H4 (cell line): ENCODE results near the gene ATP2B2. TPM values are rescaled to one million over a fixed set of nuclear protein-coding genes. Genes with fewer than 3 reads are reported as not detected.

ENCODE experiments used
- DNase-seq: peaks from one replicate; pipeline ENCODE4 v3.0.0-alpha.2; 2015; ENCODE audit warnings: low spot score
- total RNA-seq: library from RNA; depleted of rRNA; stranded (reverse); fragments of >200 nt; shearing (Covaris generic); gene quantifications from 2 replicates; pipeline ENCODE4 v1.2.3, GENCODE V29; 2014

ATP2B2 gene
- total RNA-seq, 1 experiment from 2014 or later: 0.12 TPM

DNA sequence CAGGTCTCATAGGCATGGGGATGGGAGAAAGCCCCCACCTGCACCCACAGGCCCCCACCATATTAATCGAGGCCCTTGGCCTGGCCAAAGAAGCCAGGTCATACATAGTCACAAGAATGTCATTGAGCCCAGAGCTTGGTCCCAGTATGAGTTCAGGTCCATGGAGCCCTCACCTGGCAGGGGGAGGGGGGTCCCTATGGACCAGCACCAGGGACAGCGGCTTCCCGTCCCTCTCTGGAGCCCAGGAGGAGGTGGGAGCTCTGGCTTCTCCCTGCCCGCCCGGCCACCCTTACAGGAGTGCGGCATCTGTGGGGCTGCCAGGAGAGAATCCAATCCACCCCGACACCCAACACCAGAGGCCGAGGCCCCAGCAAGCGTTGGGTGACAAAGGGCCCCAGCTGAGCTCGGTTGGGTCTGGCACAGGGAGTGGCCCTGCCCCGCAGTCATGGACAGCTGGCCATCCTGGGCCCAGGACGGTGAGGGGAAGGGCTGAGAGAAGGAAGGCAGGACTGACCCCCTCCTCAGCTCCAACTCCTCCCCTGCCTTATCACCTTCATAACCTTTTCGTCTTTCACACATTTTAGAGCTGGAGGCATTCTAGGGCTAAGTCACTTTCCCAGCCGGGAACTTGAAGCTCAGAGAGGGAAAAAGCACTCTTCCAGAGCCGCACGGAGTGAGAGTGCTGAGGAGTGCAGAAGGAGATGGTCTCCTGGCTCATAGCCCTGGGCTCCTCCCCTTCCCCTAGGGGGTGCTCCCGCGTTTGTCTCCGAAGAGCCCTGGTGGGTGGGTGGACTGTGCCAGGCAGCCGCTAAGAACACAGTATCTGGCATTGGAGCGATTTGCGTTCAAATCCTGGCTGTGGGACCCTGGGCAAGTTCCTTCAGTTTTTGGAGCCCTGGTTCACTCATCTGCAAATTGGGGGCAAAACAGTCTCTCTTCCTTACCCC is 54.6 kb downstream of the ATP2B2 start:
- DNase-seq: no peak

DNA sequence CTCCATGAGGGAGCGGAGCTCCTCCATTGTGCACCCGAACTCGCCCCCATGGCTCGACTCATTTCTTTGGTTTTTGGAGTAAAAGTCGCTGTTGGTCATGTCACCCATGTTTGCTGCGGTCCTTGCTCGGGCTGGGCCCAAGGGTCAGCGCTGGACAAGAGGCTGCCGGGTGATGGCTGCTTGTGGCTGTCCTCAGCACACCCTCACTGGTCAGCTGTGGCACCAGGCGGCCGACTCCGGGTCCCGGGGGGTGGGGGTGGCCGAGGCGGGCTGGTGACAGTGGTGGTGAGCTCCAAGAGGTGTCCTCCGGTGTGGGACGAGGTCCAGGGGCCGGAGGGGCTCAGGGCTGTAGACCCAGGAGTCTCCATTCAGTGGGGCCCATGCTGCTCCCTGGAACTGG is 56.0 kb downstream of the ATP2B2 start:
- no peak for DNase-seq

DNA sequence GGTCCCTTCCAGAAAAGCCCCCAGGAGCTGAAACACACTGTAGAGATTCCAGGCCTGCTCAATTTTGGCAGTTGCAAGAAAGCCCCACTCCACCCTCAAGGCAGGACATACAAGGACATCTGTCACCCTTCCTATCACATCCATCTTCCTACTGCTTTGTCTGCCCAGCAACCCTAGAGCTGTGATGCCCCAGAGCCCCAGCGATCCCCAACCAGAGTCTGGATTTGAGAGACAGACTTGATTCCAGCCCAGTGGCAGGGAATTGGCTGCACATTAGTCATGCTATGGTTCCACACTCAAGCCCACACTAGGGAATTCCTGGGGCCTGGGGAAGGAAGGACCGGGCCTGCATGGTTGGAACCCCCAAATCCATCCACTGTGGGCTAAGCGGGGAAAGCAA is 56.8 kb downstream of the ATP2B2 start:
- DNase-seq: no peak

DNA sequence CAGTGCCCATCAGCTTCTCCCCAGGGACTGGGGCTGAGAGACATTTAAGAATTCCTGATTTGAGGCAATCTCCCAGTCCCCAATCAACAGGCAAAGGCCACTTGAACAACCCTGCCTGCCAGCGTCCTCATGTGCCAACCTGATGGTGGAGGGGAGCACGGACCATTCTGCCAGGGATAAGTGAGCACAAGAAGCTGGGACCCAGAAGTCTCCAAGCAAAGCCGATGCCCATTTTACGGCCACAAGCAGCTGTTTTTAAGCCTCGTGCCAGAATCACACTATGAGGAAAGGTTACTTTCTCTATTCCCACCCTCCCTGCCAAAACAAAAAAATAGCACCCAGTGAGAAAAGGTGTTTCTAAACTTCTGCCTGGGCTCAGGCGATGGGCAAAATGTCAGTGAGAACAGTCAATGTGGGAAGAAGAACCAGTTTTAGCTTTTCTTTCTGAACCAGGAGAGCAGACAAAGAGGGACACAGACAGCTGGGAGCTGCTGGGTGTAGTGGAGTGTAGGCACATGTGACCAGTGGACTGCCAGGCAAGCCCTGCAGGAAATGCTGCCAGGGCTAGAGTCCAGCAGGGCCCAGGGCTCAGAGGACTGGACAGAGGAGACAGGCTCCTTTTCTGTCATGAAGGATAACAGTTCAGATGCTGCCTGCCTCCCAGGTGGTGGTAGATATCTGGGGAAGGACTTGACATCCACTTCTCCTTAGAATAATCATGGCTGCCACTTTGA is 57.7 kb downstream of the ATP2B2 start:
- no peak for DNase-seq

DNA sequence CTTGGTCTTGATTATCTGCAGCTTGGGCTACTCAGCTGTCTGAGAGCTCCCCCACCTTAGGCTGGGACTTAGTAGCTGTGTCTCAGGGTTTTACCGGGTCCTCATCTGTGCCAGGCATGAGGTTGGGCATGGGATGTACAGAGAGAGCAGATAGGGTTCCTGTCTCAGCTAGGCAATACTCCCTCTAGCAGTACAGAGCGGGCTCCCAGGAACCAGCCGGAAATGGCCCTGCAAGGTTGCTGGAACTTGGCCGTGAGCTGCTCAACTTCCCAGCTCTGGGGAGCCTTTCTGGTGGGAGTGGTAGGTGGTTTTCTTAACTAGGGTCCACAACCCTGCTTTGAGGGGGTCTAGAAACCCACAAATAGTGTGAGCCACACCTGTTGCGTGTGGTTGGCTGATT is 58.3 kb downstream of the ATP2B2 start:
- DNase-seq: no peak

DNA sequence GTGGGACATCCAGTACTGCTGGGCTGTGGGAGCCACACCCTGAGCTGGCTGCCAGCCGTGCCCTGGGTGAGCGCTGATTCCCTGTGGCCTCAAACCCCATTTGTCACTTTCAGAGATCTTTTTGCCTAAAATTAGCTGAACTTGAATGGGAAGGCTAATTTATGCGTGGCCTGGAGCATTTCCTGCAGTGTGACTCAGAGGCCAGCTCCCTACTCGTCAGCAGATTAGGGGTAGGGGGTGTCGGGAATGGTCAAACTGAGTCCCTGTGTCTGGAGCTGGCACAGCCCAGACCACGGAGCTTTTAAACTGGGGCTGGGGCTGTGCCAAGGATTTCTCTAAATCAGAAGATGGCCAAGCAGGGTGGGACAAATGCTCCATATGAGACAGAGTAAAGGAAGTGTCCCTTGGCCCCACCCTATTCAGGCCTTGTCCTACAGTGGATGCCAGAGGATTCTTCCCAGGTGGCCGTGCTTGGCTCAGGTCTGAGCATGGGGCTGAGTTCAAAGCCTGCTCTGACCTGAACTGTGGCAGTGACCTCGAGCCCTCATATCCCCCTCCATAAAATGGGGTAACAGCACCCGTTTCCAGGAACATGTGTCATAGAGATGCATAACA is 59.7 kb downstream of the ATP2B2 start:
- no peak for DNase-seq

DNA sequence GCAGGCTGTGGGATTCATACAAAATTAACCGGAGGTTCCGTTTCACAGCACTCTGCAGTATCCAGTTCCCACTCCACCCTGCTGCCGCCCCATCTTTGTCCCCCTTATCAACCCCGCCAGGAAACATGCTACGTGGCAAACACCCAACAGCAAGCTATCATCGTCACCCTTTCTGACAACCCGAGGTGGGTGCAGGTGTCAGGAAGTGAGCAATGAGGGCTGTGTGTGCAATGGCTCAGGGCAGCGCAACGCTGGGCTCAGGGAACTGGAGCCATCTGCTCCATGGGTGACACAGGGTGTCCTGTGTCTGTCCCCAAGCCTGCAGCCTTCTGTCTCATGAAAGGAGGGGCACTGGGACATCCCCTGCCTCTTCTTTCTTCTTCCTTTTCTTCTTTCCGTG is 60.9 kb downstream of the ATP2B2 start:
- DNase-seq: no peak

DNA sequence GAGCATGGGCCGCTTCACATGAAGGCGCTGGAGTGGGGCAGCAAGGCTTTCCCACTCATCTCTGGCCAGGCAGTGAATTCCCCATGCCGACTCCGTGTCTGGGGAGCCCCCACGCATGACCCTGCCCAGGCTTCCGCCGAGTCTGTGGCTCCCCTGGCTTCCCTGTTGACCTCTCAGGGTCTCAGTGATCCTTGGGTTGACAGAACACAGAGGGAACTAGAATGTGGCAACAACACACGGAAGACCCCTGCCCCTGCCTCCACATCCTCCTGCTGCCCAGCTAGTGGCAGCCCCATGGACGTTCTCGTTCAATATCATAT is 61.3 kb downstream of the ATP2B2 start:
- DNase-seq: no peak

DNA sequence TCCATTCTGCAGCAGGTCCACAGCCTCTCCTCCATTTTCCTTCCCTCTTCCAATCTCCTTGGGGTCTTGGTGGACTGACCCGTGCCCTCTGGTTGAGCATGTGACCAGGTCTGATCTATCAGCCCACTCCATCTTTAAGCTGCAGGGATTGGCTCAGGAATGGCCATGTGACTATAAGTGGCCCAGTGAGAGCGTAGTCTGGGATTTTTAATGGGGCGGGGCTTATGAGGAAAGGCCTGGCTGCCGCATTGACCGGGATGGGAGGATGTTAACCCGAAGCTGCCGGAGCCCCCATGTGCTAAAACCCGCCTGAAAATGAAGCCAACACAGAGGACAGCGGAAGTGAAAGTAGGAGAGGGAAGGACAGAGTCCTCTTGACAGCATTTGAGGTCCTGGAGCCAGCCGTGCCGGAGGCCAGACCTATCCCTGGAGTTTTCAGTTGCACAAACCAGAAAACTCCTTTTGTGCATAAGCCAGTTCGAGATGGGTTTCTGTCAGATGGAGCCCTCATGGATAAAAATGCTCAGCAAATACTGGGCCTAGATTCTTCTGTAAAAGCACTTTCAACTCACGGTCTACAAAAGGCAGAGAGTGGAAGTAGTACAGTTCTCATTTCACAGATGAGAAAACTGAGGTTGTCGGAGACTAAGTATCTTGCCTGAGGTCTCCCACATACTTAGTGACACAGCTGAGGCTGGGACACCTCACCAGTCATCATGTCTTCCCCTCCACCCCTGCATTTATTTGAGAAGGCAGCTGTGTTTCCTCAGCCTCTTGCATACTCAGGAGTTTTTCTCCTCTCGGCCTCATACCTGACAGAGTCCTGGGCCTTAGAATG is 61.9 kb downstream of the ATP2B2 start:
- no peak for DNase-seq

DNA sequence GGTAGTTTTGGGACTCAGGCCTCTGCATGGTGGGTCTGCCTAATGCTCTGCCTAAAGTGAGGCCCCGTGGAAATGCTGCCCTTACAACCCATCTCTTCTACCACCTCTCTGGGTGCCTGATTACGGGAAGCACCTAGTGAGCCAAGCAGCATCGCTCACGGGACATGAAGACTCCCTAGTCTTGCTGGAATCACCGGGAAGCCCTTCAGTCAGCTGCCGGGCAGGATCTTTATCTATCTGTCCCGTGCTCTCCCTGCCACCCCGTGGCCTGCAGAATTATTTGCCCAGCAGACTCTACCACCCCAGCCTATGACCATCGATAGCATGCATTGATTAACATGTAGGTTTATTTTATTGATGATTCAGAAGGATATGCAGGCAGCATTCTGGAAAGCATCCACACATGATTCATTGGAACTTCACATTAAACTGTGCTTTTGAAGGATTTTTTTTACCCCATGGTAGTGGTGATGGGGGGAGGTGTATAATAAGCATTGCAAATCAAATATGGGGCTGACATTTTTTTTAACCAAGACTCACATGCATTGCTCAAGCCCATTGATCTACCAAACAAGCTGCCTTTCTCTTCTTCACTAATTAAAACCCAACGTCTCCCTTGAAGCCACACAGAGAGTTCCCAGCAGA is 63.1 kb downstream of the ATP2B2 start:
- no peak for DNase-seq

DNA sequence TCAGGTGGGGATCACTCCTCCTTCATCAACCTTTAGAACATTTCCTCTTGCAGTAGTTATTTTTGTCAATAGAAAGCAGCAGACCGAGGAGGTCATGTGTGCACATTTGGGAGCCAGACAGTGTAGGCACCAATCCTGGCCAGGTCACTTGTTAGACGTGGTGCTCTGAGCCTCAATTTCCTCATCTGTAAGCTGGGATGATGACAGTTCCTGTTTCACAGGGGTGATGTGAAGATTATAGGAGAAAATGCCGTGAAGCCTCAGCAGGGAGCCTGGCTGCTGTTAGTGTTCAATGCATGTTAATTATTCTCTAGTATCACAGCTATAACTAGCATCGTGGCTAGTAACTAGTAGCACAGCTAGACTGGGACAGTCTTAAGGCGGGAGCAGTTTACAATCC is 64.7 kb downstream of the ATP2B2 start:
- DNase-seq: no peak

DNA sequence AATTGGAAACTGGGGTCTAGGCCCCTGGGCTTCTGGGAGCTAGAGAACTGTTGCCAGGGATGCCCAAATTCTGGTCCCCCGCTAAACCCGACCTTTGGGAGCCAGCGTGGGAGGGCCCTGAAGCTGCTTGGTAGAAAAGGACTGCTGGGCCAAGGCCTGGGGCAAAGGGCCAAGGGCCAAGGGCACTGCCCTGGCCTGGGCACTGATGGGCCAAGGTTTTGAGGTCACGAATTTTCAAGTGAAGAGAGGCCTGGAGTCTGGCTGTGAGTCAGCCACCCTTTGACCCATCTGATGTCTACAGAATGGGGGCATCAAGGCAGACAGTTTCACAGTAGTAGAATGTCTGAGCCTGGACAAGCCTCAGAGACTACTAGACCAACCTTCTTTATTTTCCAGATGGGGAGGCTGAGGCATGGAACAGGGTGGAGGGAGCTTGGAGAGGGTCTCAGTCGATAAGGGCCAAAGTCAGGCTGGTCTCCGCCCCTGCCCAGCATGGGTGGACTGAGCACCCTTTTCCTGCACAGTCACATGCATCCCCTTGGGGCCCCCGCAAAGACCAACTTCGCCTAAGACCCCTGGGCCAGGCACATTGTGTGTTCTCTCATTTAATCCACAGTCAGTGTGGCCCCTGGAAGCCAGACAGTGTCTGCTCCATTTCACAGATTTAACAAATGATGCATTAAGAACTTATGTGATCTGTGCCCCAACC is 66.3 kb downstream of the ATP2B2 start:
- DNase-seq: no peak

DNA sequence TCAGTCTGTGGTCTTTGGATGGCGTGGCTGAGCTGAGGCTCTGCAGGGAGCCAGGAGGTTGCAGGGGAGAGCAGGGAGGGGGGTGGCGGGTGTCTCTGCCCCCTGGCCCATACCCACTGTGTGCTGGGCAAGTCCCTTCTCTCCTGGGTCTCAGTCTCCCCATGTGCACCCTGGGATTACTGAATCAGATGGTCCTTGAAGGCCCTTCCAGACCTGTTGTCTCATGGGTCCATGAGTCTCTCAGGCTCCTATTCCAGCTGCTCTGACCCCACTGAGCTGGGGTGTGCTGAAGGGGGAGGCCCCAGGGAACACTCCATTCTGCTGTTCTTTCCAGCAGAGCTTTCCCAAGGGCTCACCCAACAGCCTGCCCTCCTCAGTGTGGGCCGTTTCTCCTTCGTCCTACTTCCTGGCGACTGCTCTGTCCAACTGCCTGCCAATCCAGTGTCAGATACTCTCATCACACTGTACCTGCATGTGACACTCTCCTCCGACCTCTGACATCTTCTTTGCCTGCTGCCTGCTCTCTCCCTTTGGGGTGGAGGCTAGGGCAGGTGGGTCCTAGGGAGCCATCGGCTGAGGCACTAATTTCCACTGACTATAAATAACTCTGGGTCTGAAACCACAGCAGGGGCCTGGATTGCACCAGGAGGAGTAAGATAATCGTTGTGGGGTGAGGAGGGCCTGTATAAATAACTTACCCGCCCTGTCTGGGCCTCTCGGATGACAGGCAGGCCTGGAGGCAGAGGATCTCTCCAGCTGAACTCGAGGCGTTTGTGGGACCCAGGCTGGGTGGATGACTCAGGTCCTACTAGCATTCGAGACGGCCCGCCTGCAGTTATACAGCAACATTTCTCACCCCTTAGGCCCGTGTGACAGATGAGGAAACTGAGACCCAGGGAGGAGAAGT is 67.1 kb downstream of the ATP2B2 start:
- DNase-seq: peak; percentile 68

DNA sequence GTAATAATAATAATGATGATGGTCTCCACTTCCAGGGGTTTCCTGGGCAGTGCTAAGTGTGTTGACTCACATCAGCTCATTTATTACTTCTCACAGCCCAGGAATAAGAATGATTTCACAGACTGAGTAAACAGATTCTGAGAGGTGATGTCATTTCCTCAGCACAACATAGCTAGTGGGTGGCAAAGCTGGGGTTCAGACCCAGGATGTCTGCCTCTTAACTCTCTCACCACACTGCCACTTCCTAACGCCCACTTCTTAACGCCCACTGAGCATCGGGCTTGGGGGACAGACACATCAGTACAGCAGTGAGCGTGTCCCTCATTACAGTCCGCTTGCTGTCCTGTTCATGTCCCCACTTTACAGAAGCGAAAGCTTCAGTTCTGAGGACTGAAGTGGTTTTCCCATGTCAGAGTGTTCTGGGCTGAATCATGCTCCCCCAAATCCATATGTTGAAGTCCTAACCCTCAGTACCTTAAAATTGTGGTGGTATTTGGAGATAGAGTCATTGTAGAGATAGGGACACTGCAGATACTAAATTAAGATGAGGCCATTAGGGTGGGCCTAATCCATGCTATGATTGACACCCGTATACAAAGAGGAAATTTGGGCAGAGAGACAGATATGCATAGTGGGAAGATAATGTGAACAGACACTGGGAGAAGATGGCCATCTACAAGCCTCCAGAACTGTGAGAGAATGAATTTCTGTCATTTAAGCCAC is 68.0 kb downstream of the ATP2B2 start:
- DNase-seq: peak; percentile 73

DNA sequence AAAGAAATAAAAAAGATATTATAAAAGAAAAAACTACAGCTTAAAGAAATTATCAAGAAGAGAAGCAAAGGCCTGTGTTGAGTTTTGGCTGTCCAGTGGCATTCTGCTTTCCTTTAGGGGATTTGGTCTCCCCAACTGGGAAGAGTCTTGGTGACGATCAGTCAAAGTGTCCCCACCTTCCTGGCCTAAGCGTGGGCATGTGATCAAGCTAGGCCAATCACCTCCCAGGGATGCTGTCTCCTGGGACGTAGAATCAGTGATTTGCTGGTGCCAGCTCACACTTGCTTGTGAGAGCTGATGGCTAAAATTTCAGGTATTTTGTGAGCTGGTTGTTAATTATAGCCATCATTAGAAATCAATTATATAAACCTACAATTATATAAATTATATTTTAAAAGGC is 69.5 kb downstream of the ATP2B2 start:
- DNase-seq: no peak

DNA sequence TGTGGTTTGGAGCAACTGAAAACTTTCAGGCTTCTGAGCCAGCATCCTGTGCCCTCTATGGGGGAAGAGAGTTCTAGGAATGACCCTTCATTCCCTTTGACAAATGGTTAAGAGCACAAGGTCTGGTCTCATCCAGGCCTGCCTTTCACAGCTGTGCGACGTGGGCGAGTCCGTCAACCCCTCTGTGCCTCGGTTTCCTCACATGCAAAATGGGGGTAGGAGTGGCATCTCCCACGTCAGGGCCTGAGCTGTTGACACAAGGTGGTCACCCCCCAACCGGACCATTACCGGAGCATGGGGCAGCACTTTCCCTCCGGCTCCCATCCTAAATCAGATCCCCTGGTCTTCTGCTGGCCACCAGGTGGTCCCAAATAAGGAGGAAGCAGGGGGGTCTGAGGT is 70.4 kb downstream of the ATP2B2 start:
- DNase-seq: no peak

DNA sequence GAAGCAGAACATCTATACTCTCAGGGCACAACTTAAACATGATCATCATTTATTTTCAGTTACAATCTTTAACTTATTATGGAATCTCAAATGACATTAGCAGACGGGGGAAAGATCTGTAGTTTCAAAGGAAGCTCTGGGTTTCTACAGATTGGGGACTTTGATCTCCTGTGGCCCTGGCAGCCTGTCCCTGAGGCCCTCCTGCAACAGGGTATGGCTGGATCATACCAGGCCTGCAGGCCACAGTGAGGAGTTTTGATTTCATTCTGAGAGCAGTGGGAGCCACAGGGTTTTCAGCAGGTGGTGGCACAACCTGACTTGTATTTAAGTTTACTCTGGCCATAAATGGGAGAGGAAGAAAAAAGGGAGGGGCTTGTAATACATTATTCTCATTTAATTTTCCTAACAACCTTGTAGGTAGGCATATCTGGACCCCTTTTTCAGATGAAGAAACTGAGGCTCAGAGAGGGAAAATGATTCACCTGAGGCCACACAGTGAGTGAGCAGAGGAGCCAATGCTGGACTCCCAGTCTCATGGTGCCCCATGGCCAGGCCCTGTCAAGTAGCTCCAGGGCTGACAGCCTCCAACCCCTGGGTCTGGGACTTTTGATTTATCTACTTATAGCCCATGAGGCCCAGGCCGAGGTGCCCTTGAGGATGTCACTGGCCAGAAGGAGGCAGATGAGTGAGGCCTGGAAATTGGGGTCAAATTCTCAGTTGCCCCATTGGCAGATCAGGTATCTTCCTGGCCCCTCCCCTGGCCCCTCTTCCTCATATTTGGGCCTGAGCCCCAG is 71.0 kb downstream of the ATP2B2 start:
- DNase-seq: no peak

DNA sequence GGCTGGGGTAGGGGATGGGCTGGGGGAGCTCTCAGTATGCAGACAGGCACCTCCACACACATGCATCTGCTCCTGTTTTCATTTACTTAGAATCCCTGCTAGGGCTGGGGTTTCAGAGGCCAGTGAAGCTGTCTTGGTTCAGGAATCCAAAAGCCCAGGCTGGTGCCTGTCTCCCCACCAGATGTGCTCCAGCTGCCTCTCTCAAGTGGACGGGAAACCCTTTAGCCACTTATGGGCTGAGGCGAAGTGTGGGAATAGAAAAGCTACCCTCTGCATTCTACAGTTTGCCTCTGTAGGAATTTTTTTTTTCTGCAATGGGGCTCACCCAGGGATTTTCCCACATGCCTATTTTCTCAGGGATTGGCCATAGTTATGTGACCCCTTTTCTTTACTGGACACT is 72.5 kb downstream of the ATP2B2 start:
- no peak for DNase-seq
